GM18519 (cell line): Measurements from ENCODE around the gene RPS5.
"Not testable (repeated sequence)": the region's sequence is repeated elsewhere in the genome, so short reads cannot be mapped to it uniquely, and the experiment has no call there.

Experiments
- ATAC-seq: cut with Tn5 transposase; IDR thresholded peaks from one replicate; pipeline ENCODE4 v1.9.1; 2021; ENCODE audit warnings: mild to moderate bottlenecking, moderate library complexity; ENCODE audit not compliant: unreplicated experiment, low FRiP score

RPS5 gene

DNA sequence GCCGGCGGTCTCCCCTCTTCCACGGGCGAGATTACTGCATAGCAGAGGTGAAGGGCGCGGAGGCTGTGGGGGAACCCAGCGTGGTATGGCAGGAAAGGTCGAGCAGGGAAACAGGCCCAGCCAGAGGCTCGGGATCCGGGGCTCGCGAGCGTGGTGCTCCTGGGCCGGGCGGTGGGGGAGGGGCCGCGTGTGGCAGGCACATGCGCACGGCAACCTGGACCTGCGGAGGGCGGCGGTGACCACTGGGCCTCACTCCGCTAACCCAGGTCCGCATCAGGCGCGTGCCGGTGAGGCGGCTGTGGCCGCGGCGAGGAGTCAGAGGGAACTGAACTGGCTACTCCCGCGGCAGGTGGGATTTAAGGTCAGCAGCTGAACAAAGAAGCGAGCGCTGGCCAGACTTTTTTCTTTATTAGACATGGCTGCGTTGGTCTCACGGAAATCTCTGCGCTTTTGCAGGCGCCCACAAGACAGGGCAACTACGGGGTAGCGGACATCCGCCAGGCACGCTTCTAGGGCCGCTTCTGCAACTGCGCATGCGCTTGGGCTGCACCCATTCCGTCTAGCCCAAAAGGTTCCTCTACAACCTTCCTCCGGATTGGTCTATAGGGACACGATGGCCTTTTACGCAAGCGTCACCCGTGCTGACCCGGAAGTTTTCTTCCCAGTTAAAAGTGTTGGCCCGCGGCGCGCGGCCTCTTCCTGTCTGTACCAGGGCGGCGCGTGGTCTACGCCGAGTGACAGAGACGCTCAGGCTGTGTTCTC is at the start of gene RPS5:
Gene RPS5 (plus strand): TSS at position 694 of the 762 bp plus-strand sequence. CDS start 869 bp downstream, outside the sequence.
- ATAC-seq: peak; percentile 79

DNA sequence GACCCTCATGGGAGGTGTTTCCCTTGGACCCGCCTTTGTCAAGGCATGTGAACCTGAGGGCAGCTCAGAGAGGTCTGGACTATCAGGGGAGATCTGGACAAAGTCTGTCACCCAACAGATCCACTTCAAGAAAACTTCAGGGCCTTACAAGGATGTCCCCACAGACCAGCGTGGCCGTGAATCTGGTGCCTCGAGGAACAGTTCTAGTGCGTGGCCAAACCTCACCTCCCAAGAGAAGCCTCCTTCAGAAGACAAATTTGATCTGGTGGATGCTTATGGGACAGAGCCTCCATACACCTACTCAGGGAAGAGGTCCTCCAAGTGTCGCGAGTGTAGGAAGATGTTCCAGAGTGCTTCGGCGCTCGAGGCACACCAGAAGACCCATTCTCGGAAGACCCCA is 48.7 kb upstream of the RPS5 start:
- ATAC-seq: no peak

DNA sequence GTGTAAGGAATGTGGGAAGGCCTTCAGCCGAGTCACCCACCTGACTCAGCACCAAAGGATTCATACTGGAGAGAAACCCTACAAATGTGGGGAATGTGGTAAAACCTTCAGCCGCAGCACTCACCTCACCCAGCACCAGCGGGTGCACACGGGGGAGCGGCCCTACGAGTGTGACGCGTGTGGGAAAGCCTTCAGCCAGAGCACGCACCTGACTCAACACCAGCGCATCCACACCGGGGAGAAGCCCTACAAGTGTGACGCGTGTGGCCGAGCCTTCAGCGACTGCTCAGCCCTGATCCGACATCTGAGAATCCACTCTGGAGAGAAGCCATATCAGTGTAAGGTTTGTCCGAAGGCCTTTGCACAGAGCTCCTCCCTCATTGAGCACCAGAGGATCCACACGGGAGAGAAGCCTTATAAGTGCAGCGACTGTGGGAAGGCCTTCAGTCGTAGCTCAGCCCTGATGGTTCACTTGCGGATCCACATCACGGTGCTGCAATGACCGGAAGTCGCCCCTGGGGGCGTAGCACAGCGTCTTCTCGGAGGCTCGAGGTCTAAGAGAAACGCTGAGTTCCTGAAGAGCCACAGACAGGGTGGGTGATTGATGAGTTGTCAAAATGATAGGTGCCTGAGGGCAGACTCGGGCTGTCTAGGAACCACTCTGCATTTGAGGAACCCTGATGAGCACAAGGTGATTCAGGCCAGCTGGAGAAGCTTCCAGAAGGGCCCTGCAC is 48.1 kb upstream of the RPS5 start:
- ATAC-seq: no peak

DNA sequence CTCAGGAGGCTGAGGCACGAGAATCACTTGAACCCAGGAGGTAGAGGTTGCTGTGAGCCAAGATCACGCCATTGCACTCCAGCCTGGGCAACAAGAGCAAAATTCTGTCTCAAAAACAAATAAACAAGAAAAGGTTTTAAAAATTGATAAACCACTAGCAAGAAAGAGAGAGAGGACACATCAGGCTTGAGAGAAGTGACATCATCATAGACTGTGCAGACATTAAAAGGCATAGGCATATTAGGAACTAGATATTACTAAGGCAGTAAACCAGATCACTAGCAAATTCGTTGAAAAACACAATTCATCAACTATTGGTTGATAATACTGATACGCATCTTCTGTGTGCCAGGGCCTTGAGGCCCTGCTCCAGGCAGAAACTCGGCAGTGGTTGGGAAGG is 41.5 kb upstream of the RPS5 start:
- no peak for ATAC-seq

DNA sequence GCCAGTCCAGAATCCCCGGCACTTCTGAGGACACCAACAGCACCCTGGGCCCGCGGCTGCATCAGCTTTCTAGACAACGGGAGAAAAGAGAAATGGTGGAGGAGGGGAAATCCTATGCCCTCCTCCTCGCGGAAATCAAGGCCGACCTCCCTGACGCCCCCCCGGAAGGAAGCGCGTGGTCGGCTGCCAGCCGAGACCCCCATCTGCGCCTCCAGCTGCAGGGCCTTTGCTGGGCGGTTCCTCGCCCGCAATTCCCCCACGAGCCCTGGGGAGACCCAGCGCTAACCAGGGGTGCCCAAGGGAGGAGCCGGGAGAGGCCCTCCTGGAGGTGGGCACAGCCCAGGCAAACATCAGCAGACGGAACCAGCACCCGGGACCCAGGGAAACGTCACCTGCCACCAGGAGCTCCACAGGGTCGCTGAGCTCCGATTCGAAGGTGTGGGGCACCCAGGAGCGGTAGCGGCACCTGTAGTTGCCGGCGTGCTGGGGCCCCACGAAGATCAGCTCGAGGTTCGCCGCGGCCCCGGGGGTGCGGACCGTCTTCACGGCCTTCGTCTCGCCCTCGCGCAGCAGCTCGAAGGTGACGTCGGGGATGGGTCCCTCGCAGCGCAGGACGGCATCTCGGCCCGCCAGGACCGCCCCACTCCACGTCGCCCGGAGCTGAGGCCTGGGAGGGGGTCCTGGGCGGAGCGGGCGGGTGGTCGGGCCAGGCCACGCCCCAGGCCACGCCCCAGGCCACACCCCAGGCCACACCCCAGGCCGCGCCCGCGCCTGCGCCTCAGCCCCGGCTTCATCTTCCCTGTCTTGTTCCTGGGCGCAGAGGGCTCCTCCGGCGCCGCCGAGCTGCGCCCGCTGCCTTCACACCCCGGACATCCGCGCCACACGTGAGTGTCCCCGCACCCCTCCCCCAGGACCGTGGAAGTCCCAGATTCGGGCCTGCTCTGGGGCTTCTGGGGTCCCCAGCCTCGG is 39.8 kb upstream of the RPS5 start:
- peak; percentile 74 for ATAC-seq

DNA sequence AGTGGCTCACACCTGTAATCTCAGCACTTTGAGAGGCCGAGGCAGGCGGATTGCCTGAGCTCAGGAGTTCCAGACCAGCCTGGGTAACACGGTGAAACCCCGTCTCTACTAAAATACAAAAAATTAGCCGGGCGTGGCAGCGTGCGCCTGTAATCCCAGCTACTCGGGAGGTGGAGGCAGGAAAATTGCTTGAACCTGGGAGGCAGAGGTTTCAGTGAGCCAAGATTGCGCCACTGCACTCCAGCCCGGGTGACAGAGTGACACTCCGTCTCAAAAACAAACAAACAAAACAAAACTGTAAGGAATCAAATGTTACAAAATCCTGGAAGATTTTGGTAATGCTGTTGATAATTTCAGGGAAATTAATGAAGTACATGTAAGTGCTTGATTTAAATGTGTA is 39.0 kb upstream of the RPS5 start:
- not testable (repeated sequence) for ATAC-seq

DNA sequence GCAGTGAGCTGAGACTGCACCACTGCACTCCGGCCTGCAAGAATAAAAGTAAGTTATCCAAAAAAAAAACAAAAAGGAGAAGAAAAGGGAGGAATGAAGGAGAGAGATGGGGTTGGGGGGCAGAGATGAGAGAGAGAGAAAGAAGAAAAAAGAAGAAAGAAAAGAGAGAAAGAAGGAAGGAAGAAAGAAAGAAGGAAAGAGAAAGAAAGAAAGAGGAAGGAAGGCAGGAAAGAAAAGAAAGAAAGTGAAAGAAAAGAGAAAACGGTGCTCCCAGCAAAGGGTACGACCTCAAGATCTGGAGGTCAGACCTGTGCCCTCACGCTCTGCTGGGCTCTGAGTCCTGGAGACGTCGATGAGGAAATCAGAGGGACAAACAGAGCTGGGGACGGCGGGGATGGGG is 37.5 kb upstream of the RPS5 start:
- no peak for ATAC-seq

DNA sequence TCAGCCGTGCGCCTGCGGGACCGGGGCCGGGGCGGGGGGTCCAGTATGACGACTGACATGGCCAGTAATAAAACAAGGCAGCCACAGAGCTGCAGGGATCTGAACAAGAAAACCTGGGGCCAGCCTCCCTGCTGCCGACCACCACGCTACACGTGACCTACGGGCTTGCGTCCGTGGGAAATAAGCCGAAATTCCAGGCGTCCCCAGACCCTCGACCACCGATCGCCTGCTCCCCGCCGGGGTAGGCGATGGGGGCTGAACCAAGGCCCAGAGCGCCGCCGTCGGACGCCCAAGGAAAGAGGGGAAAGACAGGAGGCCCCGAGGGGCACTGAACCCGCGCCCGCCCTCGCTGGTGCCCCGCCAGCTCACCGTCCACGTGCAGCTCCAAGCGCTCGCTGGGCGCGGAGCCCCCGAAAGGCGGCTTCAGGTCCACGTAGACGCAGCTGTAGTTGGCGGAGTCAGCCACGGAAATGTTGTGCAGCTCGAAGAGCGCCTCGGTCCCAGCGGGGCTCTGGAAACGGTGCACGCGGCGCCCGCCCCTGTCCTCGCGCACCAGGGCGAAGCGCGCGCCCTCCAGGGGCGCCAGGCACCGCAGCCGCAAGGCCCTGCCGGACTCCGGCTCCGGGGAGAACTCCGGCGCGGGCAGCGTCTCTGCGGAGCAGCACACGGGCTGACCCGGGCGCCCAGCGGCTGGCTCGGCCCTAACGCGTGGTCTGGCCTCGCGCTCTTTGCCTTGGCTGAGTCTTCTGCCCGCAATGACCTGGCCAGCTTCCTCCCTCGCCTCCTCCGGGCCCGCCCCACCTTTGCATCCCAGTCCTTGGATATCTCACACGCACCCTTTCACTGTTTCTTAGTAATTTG is 36.8 kb upstream of the RPS5 start:
- no peak for ATAC-seq

DNA sequence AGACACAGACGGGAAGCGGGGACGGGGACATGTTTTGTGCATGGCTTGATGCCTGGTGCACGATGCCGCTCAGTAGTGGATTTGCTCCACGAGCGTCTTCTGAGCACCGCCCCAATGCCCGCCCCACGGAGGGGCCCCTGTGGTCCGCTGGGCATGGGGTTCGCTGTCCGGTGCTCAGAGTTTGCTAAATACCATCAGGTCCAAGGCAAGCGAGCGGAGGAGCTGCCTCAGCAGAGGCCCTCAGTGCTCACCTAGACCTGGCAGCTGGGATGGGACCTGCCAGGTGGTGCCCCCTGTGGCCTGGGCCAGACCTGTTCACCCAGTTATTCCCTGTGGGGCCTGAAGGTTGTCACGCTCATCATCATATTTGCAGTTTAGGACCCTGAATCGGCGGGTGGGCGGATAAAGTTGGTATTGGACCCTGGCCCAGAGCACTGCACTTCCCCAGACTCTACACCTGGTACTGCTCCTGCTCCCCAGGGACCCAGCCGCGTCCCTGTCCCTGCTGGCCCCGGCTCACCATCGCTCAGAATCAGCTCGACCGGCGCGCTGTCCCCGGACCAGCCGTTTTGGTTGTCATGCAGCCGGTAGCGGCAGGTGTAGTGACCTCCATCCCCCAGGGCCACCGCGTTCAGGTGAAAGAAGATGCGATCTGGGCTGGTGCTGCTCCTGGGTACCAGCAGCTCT is 36.1 kb upstream of the RPS5 start:
- ATAC-seq: no peak

DNA sequence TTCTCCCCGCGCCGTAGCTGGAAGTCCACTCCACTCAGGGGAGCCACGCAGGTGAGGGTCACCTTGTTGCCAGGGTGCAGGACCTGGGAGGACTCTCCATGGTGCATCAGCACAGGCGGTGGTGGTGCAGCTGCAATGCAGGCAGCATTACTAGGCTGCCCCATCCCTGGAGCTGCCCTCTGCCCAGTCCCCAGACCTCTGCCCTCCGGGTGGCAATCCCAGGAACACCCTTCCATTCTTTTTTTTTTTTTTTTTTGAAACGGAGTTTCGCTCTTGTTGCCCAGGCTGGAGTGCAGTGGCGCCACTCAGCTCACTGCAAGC is 35.6 kb upstream of the RPS5 start:
- no peak for ATAC-seq

DNA sequence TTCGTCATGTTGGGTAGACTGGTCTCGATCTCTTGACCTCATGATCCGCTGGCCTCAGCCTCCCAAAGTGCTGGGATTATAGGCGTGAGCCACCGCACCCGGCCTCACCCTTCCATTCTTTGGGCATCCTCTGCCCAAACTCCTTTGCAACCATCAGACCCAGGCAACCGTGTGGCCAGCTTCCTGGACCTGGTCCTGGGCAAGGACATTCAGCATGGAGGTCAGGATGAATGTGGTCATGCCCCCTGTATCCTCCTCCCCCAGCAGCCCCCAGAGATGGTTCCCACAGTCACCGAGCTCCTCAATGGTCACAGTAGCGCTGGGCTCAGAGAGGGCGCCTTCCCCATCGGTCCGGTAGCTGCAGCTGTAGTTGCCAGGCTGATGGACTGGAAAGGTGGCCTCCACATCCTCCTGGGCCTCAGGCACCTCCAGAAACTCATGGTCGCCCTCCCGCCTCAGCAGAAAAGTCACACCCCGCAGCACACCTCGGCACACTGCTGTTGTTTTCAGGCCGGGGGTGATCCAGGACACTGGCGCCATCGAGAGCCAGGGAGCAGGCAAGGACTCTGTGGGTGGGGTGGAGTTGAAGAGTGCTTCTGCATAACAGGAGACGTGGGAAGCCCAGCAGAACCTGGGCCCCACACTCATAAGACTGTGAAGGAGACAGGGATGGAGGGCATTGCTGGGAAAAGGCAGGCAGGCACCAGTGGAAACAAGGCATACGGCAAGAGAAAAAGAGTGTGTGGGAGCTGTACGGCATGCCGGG is 34.9 kb upstream of the RPS5 start:
- no peak for ATAC-seq

DNA sequence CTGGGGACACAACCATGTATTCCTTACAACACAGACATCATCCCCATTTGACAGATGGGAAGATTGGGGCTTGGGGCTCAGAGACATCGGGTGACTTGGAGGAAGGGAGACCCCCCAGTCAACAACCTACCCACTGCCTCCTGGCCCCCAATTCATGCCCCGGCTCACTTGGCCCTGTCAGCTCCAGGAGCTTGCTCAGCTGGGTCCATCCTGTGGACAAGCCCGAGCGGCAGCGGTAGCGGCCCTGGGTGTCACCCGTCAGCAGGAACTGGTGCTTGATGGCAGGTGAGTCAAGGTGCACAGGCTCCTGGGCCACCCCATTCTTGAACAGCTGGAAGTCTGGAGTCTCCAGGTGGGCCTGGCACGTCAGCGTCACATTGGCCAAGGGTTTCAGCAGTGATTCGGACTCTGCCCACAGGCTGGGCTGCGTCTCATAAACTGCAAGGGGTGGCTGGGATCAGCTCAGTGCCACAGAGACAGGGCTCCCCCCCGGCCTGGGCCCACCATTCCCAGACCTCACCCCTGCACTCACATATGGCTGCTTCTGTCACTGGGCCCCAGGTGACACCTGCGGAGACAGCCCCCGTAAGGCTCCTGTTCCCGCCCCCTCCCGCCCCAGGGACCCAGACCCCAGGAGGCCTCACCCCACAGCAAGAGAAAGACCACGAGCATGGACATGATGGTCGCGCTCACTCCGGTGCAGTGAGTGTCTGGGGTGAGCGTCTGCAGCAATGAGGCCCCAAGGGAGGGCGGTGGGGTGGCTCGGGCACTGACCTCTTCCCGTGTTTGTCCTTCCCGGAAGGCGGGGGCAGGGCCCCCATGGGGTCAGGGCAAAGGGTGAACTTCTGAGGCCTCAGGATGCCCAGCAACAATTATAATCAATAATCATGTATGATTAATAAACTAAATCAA is 34.1 kb upstream of the RPS5 start, which contains the start of gene A1BG:
Gene A1BG (minus strand): TSS at position 733 of the 912 bp plus-strand sequence. CDS start 55 bp downstream, at position 678.
- no peak for ATAC-seq

DNA sequence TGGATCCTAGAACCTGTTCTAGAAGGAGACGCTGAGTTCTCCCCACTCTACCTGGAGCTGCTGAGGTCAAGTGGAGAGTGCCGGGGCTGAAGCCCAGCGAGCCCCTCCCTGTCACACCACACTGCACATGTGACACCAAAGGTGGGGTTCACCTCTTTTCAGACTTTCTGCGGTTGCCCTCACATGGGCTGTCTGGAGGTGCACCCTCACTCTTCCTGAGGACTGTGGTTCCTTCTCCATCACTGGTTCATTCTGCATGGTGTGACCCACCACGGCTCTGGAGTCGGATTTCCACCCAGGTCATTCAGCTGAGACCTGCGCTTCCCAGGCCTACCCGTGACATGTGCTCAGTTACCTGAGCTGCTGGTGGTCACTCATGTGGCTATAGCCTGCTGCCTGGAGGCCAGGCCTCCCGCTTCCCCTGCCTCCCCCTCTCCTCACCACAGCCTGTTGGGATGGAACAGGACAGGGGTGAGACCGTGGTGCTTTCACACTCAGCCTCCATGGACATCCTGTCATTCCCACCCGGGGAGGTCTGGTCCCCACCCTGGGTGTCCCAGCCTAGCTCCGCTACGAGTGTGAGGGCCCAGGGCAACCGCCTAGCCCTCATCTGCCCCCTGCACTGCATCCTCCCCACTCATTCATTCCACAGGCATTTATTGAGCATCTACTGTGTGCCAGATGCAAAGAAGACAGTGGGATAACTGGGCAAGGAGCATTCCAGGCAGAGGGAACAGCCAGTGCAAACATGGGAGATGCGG is 33.2 kb upstream of the RPS5 start:
- ATAC-seq: no peak

DNA sequence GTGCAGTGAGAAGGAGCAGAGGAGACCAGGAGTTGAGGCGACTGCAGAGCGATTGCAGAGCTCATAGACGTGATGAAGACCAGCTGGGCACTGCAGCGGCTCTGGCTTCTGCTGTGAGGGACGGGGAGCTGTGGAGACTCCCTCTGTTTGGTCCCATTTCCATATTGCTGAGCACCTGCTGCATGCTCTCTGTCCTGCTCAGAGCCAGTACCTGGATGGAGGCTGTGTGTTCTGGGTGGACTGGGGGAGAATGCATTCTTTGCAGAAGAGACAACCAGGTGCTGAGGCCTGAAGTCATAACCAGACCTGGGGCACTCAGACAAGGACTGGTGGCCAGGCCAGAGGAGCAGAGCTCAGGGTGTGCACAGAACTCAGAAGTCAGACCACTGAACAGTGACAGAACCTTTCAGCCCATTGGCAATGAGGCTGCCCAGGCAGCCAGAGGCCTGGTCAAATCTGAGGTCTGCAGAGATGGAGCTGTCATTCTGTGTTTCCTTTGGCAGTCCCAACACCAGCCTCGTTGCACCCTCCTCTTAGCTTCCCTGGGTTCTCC is 32.5 kb upstream of the RPS5 start:
- no peak for ATAC-seq

DNA sequence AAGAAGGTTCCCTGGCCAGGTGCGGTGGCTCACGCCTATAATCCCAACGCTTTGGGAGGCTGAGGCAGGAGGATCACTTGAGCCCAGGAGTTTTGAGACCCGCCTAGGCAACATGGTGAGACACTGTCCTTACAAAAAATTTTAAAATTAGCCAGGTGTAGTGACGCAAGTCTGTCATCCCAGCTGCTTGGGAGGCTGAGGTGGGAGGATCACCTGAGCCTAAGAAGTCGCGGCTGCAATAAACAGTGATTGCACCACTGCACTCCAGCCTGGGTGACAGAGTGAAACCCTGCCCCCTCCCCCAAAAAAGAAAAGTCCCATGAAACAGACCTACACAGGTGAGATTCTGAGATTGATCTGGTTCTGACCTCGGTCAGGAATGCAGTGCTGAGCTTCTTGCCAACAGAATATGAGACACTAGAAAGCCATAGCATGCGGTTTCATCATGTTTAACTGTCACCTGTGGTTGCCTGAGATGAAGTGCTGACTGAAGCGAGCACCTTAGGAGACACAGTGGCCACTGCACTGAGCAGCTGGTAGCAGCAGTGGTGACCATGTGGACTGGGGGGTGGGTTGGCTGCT is 31.8 kb upstream of the RPS5 start:
- no peak for ATAC-seq
